Psoas muscle (tissue), 8 donors: Measurements from ENCODE around the gene IFIT1. TPM values are rescaled to one million over a fixed set of nuclear protein-coding genes. Genes with fewer than 3 reads are reported as not detected.
"Not testable (repeated sequence)": the region's sequence is repeated elsewhere in the genome, so short reads cannot be mapped to it uniquely, and the experiment has no call there.

ENCODE experiments used
- ATAC-seq, 4 donors: fragments of 200-7000 bp; cut with Tn5 transposase; one replicate each; pipeline ENCODE4 v1.9.1; 2020; ENCODE audit warnings: moderate library complexity in 3 of 4, mild to moderate bottlenecking in 2 of 4
- DNase-seq, 2 donors: peaks; one replicate each; pipeline ENCODE4 v3.0.0-alpha.2; 2020
- H3K27ac ChIP-seq: fragments of 200-600 bp; one replicate; pipeline ENCODE4 v1.8.0; 2022
- H3K27me3 ChIP-seq, 3 donors: fragments of 200-600 bp in 1 of 3; one replicate each; pipeline versions ENCODE4 v1.6.1 to v1.8.0; 2013 to 2022; ENCODE audit warnings: low read length in 2 of 3, mild to moderate bottlenecking in 2 of 3, moderate library complexity in 1 of 3; ENCODE audit not compliant: insufficient read depth in 3 of 3
- H3K36me3 ChIP-seq, 2 donors: fragments of 200-600 bp in 1 of 2; one replicate each; pipeline versions ENCODE4 v1.6.1 to v1.8.0; 2013 to 2022; ENCODE audit warnings: low read depth in 1 of 2, mild to moderate bottlenecking in 1 of 2, moderate library complexity in 1 of 2; ENCODE audit not compliant: insufficient read depth in 1 of 2
- H3K4me1 ChIP-seq: fragments of 200-600 bp; one replicate; pipeline ENCODE4 v1.8.0; 2022
- H3K4me3 ChIP-seq: fragments of 200-600 bp; one replicate; pipeline ENCODE4 v1.8.0; 2022; ENCODE audit warnings: mild to moderate bottlenecking
- H3K9me3 ChIP-seq: fragments of 200-600 bp; one replicate; pipeline ENCODE4 v1.8.0; 2022
- WGBS, 3 donors: extraction: QIAGEN DNeasy Blood & Tissue Kit; methylation state at CpG; one replicate each; pipeline versions ENCODE4 v1.1.6 to v1.1.7; 2013; 5-methylcytosine and 5-hydroxymethylcytosine counted together
- intact Hi-C, 2 donors: fragments of 100-400 bp; cut with DNase I; formaldehyde crosslinking; loops; one replicate each; pipeline versions ENCODE4 v1.11.0 to v1.14.2; 2022
- polyA plus RNA-seq, 3 donors: library from polyadenylated mRNA; stranded (reverse); fragments of 200-250 nt; gene quantifications; one replicate each; pipeline ENCODE4 v1.2.3, GENCODE V29; 2013
- total RNA-seq, 4 donors: library from RNA; stranded (reverse); fragmentation: NEBNext Ultra II Directional in 2 of 4; extraction: Animal tissue kit (Norgen Biotek cat#: 25700) in 2 of 4; gene quantifications; one replicate each; pipeline versions ENCODE4 v1.2.1 to v1.2.4, GENCODE V29; 2021 to 2023
- TF ChIP-seq, protein P1 (sequence below): fragments of 200-600 bp; IDR thresholded peaks from one replicate; pipeline ENCODE4 v1.8.0; 2022; ENCODE audit warnings: antibody characterized with exemption
- donor health status: healthy with polysubstance abuse.
- donor health status: DM: no; HTN: no; CAD: no; lungs with moderate emphysema.
- donor health status: Bipolar disorder and iron deficiency.
- donor health status: healthy.
- donor health status: DM: yes; HTN: yes; CAD: no.
- donor health status: DM: no; HTN: no; CAD: no.
- donor health status: DM: no; HTN: no; CAD: no.
- donor health status: DM: yes; HTN: yes; CAD: no.

Gene IFIT1
- total and polyA plus RNA-seq, 7 donors, result 1.6 to 22.5 (median 3.3) TPM

DNA sequence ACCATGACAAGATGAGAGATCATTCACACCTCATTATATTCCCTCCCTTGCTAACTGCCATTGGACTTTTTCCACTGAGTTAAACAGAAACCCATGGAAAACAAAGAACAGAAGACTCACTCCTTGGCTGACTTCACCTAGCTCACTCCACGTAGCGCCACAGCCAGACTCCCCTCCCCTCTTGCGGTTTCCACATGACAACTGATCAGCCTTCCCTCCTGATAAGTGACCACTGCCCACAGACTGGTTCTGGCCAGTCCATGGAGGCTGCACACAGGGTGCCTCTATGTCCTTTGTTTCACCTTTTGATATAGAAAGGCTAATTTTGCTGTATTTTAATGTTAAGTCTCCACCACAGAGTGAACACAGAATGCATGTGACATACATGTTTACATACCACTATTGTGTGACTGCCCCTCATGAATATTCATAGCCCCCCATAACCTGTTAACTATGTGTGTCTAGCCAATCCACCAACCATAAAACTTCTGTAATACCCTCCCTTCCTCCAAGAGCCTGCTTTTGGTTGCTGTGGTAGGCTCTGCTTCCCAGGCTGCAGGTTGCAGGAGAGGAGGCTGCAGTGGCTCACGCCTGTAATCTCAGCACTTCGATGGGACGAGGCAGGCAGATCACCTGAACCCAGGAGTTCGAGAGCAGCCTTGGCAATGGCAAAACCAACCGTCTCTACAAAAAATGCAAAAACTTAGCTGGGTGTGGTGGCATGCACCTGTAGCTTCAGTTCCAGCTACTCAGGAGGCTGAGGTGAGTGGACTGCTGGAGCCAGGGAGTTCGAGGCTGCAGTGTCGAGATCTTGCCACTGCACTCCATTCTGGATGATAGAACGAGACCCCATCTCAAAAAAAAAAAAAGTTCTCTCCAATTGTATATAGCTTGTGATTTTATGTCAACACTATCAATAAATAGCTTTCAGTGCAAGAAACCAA lies 12.0 kb downstream of the IFIT1 start:
- intact Hi-C loops, result no loop called here
- Histone ChIP-seq H3K27me3 (no peaks in the 10 kb centered on the region), H3K27ac (no peak overlapping the region), H3K4me3 (no peak overlapping the region), H3K9me3 (no peaks in the 10 kb centered on the region), H3K36me3 (peaks cover 8 to 20% of the 10 kb centered on the region in 2 donors), H3K4me1 (no peaks in the 10 kb centered on the region)
- ATAC-seq (no peak), DNase-seq (no peak)
- 92 to 95% (median 93%) methylated on average over 11 of the region's 11 CpGs for WGBS, 3 donors
- TF ChIP-seq, protein P1, sequence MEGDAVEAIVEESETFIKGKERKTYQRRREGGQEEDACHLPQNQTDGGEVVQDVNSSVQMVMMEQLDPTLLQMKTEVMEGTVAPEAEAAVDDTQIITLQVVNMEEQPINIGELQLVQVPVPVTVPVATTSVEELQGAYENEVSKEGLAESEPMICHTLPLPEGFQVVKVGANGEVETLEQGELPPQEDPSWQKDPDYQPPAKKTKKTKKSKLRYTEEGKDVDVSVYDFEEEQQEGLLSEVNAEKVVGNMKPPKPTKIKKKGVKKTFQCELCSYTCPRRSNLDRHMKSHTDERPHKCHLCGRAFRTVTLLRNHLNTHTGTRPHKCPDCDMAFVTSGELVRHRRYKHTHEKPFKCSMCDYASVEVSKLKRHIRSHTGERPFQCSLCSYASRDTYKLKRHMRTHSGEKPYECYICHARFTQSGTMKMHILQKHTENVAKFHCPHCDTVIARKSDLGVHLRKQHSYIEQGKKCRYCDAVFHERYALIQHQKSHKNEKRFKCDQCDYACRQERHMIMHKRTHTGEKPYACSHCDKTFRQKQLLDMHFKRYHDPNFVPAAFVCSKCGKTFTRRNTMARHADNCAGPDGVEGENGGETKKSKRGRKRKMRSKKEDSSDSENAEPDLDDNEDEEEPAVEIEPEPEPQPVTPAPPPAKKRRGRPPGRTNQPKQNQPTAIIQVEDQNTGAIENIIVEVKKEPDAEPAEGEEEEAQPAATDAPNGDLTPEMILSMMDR, result no peak

DNA sequence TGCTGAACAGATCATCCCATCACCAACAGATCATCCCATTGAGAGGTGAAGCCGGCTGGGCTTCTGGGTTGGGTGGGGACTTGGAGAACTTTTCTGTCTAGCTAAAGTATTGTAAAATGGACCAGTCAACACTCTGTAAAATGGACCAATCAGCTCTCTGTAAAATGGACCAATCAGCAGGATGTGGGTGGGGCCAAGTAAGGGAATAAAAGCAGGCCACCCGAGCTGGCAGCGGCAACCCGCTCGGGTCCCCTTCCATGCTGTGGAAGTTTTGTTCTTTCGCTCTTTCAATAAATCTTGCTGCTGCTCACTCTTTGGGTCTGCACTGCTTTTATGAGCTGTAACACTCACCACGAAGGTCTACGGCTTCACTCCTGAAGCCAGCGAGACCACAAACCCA lies 13.8 kb downstream of the IFIT1 start:
- H3K27me3 ChIP-seq, H3K9me3 ChIP-seq, intact Hi-C loops, ATAC-seq, H3K4me3 ChIP-seq, DNase-seq, H3K4me1 ChIP-seq, H3K27ac ChIP-seq: not testable (repeated sequence)
- WGBS, 3 donors, result 94 to 98% (median 95%) methylated on average over 9 of the region's 9 CpGs
- H3K36me3 ChIP-seq, result peaks cover 8 to 20% of the 10 kb centered on the region in 2 donors

DNA sequence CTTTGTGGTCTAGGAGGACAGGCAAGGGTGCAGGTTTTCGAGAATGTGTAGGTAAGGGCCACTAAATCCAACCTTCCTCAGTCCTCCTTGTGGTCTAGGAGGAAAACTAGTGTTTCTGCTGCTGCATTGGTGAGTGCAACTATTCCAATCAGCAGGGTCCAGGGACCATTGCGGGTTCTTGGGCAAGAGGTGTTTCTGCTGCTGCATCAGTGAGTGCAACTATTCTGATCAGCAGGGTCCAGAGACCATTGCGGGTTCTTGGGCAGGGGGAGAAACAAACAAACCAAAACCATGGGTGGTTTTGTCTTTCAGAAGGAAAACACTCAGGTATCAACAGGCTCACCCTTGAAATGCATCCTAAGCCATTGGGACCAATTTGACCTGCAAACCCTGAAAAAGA lies 15.4 kb downstream of the IFIT1 start:
- H3K27me3 ChIP-seq, H3K9me3 ChIP-seq, DNase-seq, intact Hi-C loops, H3K4me3 ChIP-seq, ATAC-seq, H3K27ac ChIP-seq, H3K4me1 ChIP-seq: not testable (repeated sequence)
- WGBS, 3 donors, result 94 to 99% (median 98%) methylated on average over 3 of the region's 3 CpGs
- peaks cover 4 to 12% of the 10 kb centered on the region in 2 donors for H3K36me3 ChIP-seq

DNA sequence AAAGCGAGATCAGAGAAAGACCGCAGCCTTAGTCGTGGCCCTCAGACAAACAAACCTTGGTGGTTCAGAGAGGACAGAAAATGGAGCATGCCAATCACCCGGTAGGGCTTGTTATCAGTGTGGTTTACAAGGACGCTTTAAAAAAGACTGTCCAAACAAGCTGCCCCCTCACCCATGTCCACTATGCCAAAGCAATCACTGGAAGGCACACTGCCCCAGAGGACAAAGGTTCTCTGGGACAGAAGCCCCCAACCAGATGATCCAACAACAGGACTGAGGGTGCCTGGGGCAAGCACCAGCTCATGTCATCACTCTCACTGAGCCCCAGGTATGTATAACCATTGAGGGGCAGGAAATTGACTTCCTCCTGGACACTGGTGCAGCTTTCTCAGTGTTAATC lies 16.9 kb downstream of the IFIT1 start:
- WGBS, 3 donors, result 96% methylated on average over 5 of the region's 5 CpGs
- H3K27me3 ChIP-seq, H3K9me3 ChIP-seq, DNase-seq, H3K4me1 ChIP-seq, intact Hi-C loops, H3K27ac ChIP-seq, H3K4me3 ChIP-seq, H3K36me3 ChIP-seq, ATAC-seq: not testable (repeated sequence)

DNA sequence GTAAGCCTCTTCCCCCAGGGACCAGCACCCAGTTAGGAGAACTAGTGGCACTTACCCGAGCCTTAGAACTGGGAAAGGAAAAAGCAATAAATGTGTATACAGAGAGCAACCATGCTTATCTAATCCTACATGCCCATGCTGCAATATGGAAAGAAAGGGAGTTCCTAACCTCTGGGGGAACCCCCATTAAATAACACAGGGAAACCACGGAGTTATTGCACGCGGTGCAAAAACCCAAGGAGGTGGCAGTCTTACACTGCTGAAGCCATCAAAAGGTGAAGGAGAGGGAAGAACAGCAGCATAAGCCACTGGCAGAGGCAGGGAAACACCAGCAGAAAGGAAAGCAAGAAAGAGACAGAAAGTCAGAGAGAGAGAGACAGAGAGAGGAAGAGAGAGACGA lies 18.1 kb downstream of the IFIT1 start:
- H3K27ac ChIP-seq, ATAC-seq, H3K9me3 ChIP-seq, H3K4me3 ChIP-seq, DNase-seq, H3K27me3 ChIP-seq, H3K36me3 ChIP-seq, H3K4me1 ChIP-seq, intact Hi-C loops: not testable (repeated sequence)
- WGBS, 3 donors, result 89 to 97% (median 94%) methylated on average over 5 of the region's 5 CpGs

DNA sequence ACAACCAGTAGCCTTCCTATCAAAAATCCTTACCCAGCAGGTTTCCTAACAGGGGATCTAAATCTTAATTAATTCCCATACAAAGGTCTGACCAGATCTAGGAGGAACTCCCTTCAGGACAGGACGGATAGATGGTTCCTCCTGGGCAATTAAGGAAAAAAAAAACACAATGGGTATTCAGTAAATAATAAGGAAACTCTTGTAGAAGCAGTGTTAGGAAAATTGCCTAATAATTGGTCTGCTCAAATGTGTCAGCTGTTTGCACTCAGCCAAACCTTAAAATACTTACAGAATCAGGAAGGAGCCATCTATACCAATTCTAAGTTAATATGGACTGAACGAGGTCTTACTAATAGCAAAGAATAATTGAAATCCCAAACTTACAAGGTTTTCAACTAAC lies 18.7 kb downstream of the IFIT1 start:
- H3K27me3 ChIP-seq, DNase-seq, H3K27ac ChIP-seq, H3K9me3 ChIP-seq, H3K4me3 ChIP-seq, ATAC-seq, H3K36me3 ChIP-seq, H3K4me1 ChIP-seq, intact Hi-C loops: not testable (repeated sequence)
- 80 to 85% (median 84%) methylated on average over 2 of the region's 2 CpGs for WGBS, 3 donors

DNA sequence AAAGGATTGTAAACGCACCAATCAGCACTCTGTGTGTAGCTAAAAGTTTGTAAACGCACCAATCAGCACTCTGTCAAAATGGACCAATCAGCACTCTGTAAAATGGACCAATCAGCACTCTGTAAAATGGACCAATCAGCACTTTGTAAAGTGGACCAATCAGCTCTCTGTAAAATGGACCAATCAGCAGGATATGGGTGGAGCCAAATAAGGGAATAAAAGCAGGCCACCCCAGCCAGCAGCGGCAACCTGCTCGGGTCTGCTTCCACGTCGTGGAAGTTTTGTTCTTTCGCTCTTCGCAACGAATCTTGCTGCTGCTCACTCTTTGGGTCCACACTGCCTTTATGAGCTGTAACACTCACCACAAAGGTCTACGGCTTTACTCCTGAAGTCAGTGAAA lies 19.9 kb downstream of the IFIT1 start:
- H3K9me3 ChIP-seq, intact Hi-C loops, H3K4me3 ChIP-seq, ATAC-seq, H3K27me3 ChIP-seq, DNase-seq, H3K4me1 ChIP-seq, H3K27ac ChIP-seq, H3K36me3 ChIP-seq: not testable (repeated sequence)
- WGBS, 3 donors, result 87 to 98% (median 93%) methylated on average over 10 of the region's 10 CpGs
